Measurements from ENCODE around the gene PRKG1. TPM values are rescaled to one million over a fixed set of nuclear protein-coding genes. Genes with fewer than 3 reads are reported as not detected.

PRKG1 gene
- polyA plus RNA-seq, 3 donors: not detected

DNA sequence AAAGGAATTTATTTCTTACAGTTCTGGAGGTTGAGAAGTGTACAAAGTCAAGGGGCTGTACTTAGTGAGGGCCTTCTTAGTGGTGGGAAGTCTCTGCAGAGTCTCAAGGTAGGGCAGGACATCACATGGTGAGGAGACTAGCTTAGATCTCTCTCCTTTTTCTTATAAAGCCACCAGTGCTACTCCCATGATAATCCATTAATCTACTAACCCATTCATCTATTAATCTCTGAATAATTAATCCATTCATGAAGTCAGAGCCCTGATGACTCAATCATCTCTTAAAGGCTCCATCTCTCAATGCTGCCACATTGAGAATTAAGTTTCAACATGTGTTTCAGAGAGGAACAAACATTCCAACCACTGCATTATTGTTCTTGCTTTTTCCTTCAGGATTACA is 689.5 kb downstream of the PRKG1 start:
- Histone ChIP-seq H3K27me3 (ENCODE audit: control insufficient read depth in 2 of 2, insufficient read depth in 2 of 2, low read length in 2 of 2) (no peaks in the 10 kb centered on the region), H3K4me2 (replicated peaks; ENCODE audit: extremely low read depth, low read length, poor library complexity, severe bottlenecking) (no peak overlapping the region), H3K9me3 (replicated peaks in 1 of 2; ENCODE audit: control insufficient read depth in 1 of 2, insufficient read depth in 1 of 2, low read length in 2 of 2) (peaks cover 3 to 4% of the 10 kb centered on the region in 2 donors), H2AFZ (ENCODE audit: insufficient read depth, low read depth, low read length, poor library complexity, severe bottlenecking) (no peak overlapping the region), H3K36me3 (replicated peaks in 1 of 2; ENCODE audit: control insufficient read depth in 1 of 2, insufficient read depth in 2 of 2, low read length in 2 of 2) (no peaks in the 10 kb centered on the region), H3K4me1 (ENCODE audit: control insufficient read depth in 1 of 2, insufficient read depth in 2 of 2, low read length in 2 of 2) (no peaks in the 10 kb centered on the region), H3K27ac (ENCODE audit: low read depth in 1 of 2, low read length in 2 of 2) (no peak overlapping the region), H3K9ac (ENCODE audit: insufficient read depth, low read length, poor library complexity, severe bottlenecking) (no peak overlapping the region), H4K20me1 (ENCODE audit: insufficient read depth, low read length) (no peaks in the 10 kb centered on the region), H3K79me2 (ENCODE audit: insufficient read depth, low read length) (no peaks in the 10 kb centered on the region), H3K4me3 (replicated peaks in 1 of 3; ENCODE audit: low read depth in 2 of 3, low read length in 3 of 3) (no peak overlapping the region)
- DNase-seq: no peak
- intact Hi-C loops (cut with micrococcal nuclease): no loop called here
- Mint-ChIP-seq H3K9me3 (peaks cover 0 to 7% (median 3%) of the 10 kb centered on the region in 7 donors), H3K27me3 (ENCODE audit: low read depth in 3 of 3) (no peaks in the 10 kb centered on the region), H3K4me3 (no peak overlapping the region), H3K36me3 (no peaks in the 10 kb centered on the region), H3K4me1 (no peaks in the 10 kb centered on the region), H3K27ac (no peak overlapping the region)
- TF ChIP-seq, protein P1, sequence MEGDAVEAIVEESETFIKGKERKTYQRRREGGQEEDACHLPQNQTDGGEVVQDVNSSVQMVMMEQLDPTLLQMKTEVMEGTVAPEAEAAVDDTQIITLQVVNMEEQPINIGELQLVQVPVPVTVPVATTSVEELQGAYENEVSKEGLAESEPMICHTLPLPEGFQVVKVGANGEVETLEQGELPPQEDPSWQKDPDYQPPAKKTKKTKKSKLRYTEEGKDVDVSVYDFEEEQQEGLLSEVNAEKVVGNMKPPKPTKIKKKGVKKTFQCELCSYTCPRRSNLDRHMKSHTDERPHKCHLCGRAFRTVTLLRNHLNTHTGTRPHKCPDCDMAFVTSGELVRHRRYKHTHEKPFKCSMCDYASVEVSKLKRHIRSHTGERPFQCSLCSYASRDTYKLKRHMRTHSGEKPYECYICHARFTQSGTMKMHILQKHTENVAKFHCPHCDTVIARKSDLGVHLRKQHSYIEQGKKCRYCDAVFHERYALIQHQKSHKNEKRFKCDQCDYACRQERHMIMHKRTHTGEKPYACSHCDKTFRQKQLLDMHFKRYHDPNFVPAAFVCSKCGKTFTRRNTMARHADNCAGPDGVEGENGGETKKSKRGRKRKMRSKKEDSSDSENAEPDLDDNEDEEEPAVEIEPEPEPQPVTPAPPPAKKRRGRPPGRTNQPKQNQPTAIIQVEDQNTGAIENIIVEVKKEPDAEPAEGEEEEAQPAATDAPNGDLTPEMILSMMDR (IDR thresholded peaks at IDR 0.05): no peak

DNA sequence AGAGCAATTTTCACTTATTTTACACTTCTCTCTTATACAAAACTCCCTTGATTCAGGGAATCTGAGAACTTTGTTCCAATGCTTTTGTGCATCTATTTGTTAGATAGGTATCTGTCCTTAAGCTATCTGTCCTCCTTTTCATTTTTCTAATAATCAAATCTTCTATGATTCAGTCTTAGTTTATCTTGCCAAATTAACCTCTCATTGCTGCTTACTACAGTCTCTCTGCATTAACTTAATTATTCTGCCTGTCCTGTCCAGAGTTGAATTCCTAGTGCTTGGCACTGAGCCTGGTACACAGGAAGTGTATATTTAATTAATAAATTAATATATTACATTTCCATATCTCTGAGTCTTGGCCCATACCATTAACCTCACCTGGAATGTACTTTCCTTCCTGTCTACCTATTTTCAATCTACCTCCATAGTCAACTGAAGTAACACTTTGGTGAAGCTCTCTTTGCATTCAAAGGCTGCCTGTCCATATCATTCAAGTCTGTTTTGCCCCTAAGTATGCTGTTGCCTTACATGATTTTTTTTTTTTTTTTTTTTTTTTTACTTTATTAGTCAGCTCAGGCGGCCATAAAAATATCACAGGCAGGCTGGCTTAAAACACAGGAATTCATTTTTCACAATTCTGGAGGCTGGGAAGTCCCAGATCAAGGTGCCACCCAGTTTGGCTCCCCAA is 691.1 kb downstream of the PRKG1 start:
- H4K20me1 ChIP-seq (ENCODE audit: insufficient read depth, low read length): no peaks in the 10 kb centered on the region
- no peak overlapping the region for H2AFZ ChIP-seq (ENCODE audit: insufficient read depth, low read depth, low read length, poor library complexity, severe bottlenecking)
- no peak overlapping the region for H3K4me2 ChIP-seq (replicated peaks; ENCODE audit: extremely low read depth, low read length, poor library complexity, severe bottlenecking)
- DNase-seq: no peak
- Mint-ChIP-seq H3K4me1 (no peaks in the 10 kb centered on the region), H3K4me3 (no peak overlapping the region), H3K36me3 (no peaks in the 10 kb centered on the region), H3K27ac (no peak overlapping the region), H3K27me3 (ENCODE audit: low read depth in 3 of 3) (no peaks in the 10 kb centered on the region), H3K9me3 (peaks cover 0 to 4% (median 2%) of the 10 kb centered on the region in 7 donors)
- TF ChIP-seq, protein P1 (IDR thresholded peaks at IDR 0.05): no peak
- H3K36me3 ChIP-seq (replicated peaks in 1 of 2; ENCODE audit: control insufficient read depth in 1 of 2, insufficient read depth in 2 of 2, low read length in 2 of 2): no peaks in the 10 kb centered on the region
- H3K27ac ChIP-seq (ENCODE audit: low read depth in 1 of 2, low read length in 2 of 2): no peak overlapping the region
- no peaks in the 10 kb centered on the region for H3K27me3 ChIP-seq (ENCODE audit: control insufficient read depth in 2 of 2, insufficient read depth in 2 of 2, low read length in 2 of 2)
- H3K4me1 ChIP-seq (ENCODE audit: control insufficient read depth in 1 of 2, insufficient read depth in 2 of 2, low read length in 2 of 2): no peaks in the 10 kb centered on the region
- H3K4me3 ChIP-seq (replicated peaks in 1 of 3; ENCODE audit: low read depth in 2 of 3, low read length in 3 of 3): no peak overlapping the region
- WGBS (ENCODE audit: insufficient coverage): 100% methylated on average over 1 of the region's 1 CpG
- H3K9me3 ChIP-seq (replicated peaks in 1 of 2; ENCODE audit: control insufficient read depth in 1 of 2, insufficient read depth in 1 of 2, low read length in 2 of 2): peaks cover 3 to 4% of the 10 kb centered on the region in 2 donors
- H3K79me2 ChIP-seq (ENCODE audit: insufficient read depth, low read length): no peaks in the 10 kb centered on the region
- intact Hi-C loops (cut with micrococcal nuclease): no loop called here
- no peak overlapping the region for H3K9ac ChIP-seq (ENCODE audit: insufficient read depth, low read length, poor library complexity, severe bottlenecking)
